Posterior cingulate gyrus (tissue), 11 donors: Measurements from ENCODE around the gene CARMIL3.
"Not testable (repeated sequence)": the region's sequence is repeated elsewhere in the genome, so short reads cannot be mapped to it uniquely, and the experiment has no call there.

Experiments
- DNase-seq, 10 donors: peaks; one replicate each; pipeline versions ENCODE4 v3.0.0 to v3.0.0-alpha.2; 2020 to 2021; ENCODE audit warnings: mixed read lengths in 3 of 10
- intact Hi-C: fragments of 100-400 bp; cut with DNase I; formaldehyde crosslinking; loops from one replicate; pipeline ENCODE4 v1.15.1; 2023

The CARMIL3 gene

GRCh38 chr14:24089890-24090289 lies 38.1 kb downstream of the CARMIL3 start:
- intact Hi-C loops, result loop anchor here (1.0 to 5.0 kb wide), 2 partner anchors 38 to 76 kb away; partner anchors contain the start of gene CARMIL3
- DNase-seq, result no peak

GRCh38 chr14:24092110-24092504 lies 40.3 kb downstream of the CARMIL3 start:
- DNase-seq, result peak in 1 of 10 donors; percentile 8
- intact Hi-C loops, result loop anchor here (5.0 kb wide), 1 partner anchor 40 kb away; the partner anchor contains the start of gene CARMIL3

GRCh38 chr14:24092505-24093206 lies 40.8 kb downstream of the CARMIL3 start:
- intact Hi-C loops, result loop anchor here (5.0 kb wide), 1 partner anchor 40 kb away; the partner anchor contains the start of gene CARMIL3
- DNase-seq, result peak in 1 of 10 donors; percentile 3

GRCh38 chr14:24093207-24093900 lies 41.5 kb downstream of the CARMIL3 start:
- DNase-seq, result no peak
- intact Hi-C loops, result loop anchor here (5.0 kb wide), 1 partner anchor 41 kb away; the partner anchor contains the start of gene CARMIL3

GRCh38 chr14:24093901-24094840 lies 42.4 kb downstream of the CARMIL3 start, which contains the start of gene PCK2:
Gene PCK2 (plus strand): TSS chr14:24094311. CDS start chr14:24094406, 95 bp downstream.
- intact Hi-C loops, result loop anchor here (5.0 kb wide), 1 partner anchor 42 kb away; the partner anchor contains the start of gene CARMIL3
- DNase-seq, result peak; percentile 57 to 97 (median 74)

- DNase-seq, result peak in 1 of 10 donors; percentile 67
- intact Hi-C loops, result loop anchor here (5.0 kb wide), 1 partner anchor 43 kb away; the partner anchor contains the start of gene CARMIL3
These were observed 43.0 kb downstream of the CARMIL3 start for GRCh38 chr14:24094841-24095270.

GRCh38 chr14:24095271-24096068 lies 43.7 kb downstream of the CARMIL3 start:
- intact Hi-C loops, result no loop called here
- DNase-seq, result peak in 3 of 10 donors; percentile 26 to 83 (median 81)

GRCh38 chr14:24096545-24097181 lies 44.9 kb downstream of the CARMIL3 start:
- intact Hi-C loops, result no loop called here
- peak in 2 of 10 donors; percentile 24 to 55 for DNase-seq

GRCh38 chr14:24098229-24098926 lies 46.6 kb downstream of the CARMIL3 start:
- peak in 2 of 10 donors; percentile 54 to 65 for DNase-seq
- intact Hi-C loops, result no loop called here

- peak in 4 of 10 donors; percentile 17 to 80 (median 48) for DNase-seq
- intact Hi-C loops, result no loop called here
These were observed 47.4 kb downstream of the CARMIL3 start for GRCh38 chr14:24098927-24099813.

- DNase-seq, result peak in 2 of 10 donors; percentile 2 to 9
- intact Hi-C loops, result no loop called here
These were observed 48.6 kb downstream of the CARMIL3 start for GRCh38 chr14:24100197-24100981.

GRCh38 chr14:24100982-24101494 lies 49.2 kb downstream of the CARMIL3 start:
- peak in 2 of 10 donors; percentile 7 to 12 for DNase-seq
- intact Hi-C loops, result no loop called here

- intact Hi-C loops, result no loop called here
- peak in 3 of 10 donors; percentile 5 to 63 (median 52) for DNase-seq
These were observed 50.7 kb downstream of the CARMIL3 start for GRCh38 chr14:24102357-24103048.

- intact Hi-C loops, result no loop called here
- peak in 2 of 10 donors; percentile 33 to 62 for DNase-seq
These were observed 51.6 kb downstream of the CARMIL3 start for GRCh38 chr14:24103451-24103850.

- peak in 1 of 10 donors; percentile 18 for DNase-seq
- intact Hi-C loops, result not testable (repeated sequence)
These were observed 53.9 kb downstream of the CARMIL3 start for GRCh38 chr14:24105609-24106239.
